Activated T-cell treated with anti-CD3 and anti-CD28 coated beads for 1 hour (primary cell): ENCODE data around the gene CRCP.
"Not testable (repeated sequence)": the region's sequence is repeated elsewhere in the genome, so short reads cannot be mapped to it uniquely, and the experiment has no call there.

Source experiments
- DNase-seq: peaks from one replicate; pipeline ENCODE4 v3.0.0-alpha.2; 2020; ENCODE audit warnings: low read depth

CRCP gene

DNA sequence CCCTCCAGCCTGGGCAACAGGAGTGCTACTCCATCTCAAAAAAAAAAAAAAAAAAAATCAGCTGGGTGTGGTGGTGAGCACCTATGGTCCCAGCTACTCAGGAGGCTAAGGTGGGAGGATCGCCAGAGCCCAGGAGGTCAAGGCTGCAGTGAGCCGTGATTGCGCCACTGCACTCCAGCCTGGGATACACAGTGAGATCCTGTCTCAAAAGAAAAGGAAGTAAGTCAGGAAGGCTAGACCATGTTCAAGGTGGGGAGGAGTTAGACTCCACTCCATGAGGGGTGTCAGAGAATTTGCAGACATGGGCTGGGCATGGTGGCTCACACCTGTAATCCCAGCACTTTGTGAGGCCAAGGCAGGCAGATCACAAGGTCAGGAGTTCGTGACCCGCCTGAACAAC, 6.2 kb upstream of the CRCP start:
- not testable (repeated sequence) for DNase-seq

DNA sequence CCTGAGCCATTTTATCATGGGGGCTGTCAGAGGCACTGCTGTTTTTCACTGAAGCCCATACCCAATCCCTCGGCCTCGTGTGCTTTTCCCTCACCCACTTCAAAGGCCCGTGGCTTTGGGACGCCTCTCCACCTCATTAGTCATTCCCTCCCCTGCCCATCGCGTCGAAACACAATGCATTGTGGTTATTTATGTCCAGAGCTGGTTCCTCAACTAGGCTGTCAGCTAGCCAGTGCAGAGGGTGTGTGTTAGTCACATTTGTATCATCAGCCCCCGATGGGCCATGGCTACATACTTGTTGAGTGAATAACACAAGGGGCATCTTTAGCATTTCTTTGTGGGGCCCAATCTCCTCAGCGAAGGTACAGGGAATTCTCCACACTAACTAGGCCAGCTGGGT, 3.8 kb upstream of the CRCP start:
- DNase-seq = no peak

DNA sequence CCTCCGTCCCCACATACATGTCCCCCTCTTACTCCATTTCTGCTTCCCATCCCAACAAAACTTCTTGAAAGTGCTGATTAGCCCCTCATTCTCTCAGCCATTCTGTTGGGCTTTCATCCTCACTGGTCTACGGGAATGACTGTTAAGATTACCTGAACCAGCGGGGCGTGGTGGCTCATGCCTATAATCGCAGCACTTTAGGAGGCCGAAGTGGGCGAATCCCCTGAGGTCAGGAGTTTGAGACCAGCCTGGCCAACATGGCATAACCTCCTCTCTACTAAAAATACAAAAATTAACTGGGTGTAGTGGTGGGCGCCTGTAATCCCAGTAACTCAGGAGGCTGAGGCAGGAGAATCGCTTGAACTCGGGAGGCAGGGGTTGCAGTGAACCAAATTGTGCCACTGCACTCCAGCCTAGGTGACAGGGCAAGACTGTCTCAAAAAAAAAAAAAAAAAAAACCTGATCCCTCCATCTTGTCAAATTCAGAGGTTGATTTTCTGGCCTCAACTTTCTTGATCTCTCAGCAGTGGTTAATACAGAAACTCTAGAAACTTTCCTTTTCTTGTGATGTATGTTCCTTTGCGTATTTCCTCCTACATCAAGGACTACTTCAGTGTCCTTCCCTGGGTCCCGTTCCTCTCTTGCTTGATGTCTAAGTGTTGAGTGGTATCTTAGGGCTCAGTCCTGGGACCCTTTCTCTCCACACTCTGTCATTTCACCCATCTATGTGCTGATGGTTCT, 2.2 kb downstream of the CRCP start:
- not testable (repeated sequence) for DNase-seq

DNA sequence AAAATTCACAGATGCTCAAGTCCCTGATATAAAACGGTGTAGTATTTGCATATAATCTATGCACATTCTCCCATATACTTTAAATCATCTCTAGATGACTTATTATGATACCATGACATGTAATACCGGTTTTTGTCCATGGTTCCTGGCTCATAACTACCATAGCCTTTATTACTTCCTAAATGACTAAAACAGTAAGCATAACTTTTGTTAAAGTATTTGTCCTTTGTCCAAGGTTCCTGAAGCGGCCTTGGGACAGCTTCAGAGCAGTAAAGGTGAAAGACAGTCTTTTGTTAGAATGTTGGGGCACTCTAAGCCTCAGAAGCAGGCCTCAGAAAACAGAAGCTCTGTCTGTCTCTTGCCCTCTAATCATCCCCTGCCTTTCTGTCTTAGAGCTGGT, 4.0 kb downstream of the CRCP start:
- no peak for DNase-seq

DNA sequence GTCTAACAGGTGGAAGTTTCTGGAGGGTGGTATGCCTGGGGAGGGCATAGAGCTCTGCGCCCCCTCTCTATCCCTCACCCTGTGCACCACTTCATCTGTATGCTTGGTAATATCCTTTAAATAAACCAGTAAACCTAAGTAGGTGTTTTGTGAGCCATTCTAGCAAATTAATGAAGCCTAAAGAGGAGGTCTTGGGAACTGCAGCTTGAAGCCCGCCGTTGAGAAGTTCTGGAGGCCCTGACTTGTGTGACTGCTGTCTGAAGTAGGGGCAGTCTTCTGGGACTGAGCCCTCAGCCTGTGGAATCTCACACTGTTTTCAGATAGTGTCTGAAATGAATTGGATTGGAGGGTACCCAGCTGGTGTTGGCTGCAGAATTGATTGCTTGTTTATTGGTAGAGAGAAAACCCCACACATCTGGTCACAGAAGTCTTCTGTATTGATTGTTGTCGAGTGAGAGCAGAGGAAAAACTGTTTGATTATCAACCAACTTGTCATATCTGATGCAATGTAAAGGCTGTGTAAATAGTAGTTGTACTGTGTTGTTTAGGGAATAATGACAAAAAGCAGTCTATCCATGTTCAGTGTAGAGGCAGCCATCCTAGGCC, 4.7 kb downstream of the CRCP start:
- no peak for DNase-seq

DNA sequence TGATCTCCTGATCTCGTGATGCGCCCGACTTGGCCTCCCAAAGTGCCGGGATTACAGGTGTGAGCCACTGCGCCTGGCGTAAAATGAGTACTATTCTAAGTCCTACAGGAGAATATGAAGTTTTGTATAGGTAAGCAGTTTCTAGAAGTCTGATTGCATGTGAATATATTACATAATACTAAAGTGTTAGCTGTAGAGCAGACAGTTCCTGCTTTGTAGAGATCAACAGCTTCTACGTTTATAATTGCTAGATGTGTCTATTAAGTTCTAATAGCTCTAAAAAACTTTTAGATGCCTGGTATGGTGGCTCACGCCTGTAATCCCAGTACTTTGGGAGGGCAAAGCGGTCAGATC, 8.5 kb downstream of the CRCP start:
- DNase-seq = no peak

DNA sequence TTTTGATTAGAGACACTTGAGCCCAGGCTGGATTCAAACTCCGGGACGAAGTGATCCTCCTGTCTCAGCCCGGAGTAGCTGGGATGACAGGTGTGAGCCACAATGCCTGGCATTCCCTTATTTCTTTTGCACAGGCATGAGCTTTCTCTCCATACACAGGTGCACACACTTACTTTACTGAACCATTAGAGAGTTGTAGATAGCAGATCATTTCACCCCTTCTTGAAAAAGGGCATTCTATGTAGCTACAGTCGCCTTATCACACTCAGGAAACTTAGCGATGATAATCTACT, 9.9 kb downstream of the CRCP start:
- DNase-seq = not testable (repeated sequence)

DNA sequence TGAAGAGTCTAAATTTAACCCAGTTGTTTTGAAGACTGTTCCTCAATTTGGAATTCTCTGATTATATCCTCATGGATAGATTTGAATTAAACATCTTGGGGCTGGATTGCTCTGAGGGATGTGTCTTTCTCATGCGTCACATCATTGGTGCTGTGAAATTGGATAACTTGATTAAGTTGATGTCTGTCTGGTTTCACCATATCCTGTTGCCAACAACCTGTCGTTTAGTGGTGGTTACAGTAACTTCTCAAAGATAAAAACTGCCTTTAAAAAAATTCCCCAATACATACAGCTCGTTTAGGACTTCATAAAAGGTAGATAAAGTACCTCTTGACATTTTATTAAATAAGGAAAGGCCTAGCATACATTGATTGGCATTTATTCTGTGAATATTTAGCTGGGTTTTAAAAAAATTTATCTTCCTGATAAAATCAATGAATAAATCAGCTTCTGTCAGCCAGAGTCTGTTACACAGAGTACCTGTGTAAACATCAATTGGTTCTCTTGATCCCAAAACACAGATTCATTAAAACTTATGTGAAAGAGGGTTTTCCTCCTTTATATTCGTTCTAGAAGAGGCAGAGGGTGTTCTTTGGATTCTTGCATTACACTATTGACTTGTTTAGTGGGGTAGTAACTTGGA, 10.5 kb downstream of the CRCP start:
- no peak for DNase-seq

DNA sequence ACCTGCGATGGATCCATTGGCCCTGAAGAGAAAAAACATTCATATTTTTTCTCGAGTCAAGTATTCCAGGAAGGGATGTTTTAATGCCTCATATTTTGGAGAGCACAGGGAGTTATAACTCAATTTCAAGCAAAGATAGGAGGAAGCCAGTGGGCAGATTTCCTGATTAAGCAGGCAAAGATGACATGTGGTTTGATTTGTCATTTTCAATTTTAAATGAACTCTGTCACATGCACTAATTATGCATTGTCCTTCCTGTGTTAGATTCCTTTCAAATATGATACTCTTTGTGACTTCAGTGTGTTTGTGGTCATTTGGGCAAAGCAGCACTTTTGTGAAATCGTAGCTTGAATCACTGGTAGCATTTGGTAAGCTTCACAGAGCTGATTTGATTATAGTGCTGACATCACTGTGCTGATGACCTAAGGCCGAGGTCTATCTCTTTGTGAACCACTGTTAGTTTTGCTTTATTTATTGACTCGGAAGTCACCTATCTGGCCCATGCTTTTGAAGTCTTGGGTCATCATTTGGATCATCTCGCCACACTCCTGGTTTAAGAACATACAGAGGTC, 11.2 kb downstream of the CRCP start:
- DNase-seq = not testable (repeated sequence)

DNA sequence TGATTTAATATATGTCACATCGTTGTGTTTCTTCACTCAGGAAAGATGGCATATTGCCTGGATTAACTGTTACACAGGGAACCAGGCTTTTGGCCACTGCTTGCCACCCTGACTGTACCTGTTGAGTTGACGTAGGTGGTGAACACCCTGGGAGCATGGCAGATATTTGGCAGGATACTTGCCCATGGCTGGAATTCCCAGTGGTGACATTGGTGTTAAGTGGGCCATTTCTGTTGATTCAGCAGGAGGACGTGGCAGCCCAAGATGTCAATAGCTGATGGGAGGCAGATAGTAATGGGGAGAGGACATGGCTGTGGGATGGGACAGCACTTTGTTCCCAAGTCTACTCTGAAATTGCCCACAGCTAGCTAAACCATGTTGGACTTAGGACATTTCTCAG, 12.5 kb downstream of the CRCP start:
- DNase-seq = not testable (repeated sequence)

DNA sequence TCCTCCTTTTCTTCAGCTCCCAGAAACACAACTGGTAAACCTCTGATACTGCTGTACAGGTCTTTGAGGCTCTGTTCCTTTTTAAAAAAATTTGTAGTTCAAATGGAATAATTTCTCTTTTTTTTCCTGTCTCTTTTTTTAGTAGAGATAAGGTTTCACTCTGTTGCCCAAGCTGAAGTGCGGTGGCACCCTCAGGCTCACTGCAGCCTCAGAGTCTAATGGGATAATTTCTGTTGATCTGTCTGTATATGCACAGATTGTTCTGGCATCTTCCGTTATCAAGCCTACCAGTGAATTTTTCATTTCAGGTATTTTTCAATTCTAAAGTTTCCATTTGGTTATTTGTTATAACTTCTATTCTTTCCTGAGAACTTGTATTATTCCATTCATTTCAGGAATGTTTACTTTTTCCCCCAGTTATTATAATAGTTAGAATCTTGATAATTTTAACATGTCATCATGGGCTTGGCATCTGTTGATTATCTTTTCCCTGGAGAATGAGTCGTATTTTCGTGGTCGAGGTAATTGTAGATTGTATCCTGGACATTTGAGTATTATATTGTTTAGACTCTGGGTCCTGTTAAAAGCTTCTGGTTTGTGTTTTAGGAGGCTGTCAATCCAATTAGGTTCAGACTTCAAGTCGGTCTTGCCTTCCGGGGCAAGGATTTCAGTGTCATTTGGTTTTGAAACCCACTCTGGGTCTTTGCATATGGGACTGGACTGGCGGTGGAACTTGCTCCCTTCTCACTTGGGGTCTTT, 24.5 kb downstream of the CRCP start:
- no peak for DNase-seq

DNA sequence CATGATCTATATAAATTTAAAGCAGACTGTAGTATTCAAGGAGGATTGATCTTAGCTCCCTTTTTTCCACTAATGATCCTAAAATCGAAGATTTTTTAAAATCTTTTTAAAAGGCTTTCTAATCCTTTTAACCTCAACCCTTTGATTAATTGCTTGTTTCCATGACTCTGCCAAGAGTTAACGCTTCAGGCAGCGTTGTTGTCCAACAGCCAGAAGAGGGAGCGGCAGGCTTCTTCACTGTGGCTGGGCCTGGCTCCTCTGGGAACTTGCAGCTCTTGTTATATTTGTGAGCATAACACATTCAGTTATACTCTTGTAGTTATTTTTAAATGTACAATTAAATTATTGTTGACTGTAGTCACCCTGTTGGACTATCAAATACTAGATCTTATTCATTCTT, 26.3 kb downstream of the CRCP start:
- no peak for DNase-seq

DNA sequence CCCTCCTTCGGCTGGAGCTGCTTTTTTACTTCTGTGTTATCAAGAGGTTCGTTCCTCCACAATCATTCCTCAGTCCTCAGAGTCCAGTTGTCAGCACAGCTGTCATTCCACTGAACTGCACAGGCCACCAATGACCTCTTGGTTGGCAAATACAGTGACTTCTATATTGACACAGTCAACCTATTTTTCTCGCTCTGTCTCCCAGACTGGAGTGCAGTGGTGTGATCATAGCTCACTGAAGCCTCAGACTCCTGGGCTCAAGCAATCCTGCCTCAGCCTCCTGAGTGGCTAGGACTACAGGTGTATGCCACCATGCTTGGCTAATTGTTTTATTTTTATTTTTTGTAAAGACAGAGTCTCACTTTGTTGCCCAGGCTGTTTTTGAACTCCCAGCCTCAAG, 27.7 kb downstream of the CRCP start:
- no peak for DNase-seq

DNA sequence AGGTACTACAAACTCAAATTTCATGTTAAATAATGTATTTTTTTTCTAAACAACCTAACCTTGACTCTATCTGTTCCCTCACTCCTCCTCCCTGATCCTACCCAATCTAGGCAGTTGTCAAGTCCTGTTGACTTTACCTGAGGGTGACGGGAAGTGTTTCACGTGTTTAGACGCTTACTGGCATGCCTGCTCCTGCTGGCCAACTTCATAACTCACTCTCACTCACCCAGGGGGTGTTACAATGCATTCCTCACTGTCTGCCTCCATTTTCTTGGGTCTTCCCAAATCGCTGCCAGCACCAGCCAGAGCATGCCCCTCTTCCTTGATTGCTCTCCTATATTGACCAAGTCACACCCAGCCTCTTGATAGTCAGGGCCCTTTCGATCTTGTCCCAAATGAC, 28.3 kb downstream of the CRCP start:
- DNase-seq = no peak

DNA sequence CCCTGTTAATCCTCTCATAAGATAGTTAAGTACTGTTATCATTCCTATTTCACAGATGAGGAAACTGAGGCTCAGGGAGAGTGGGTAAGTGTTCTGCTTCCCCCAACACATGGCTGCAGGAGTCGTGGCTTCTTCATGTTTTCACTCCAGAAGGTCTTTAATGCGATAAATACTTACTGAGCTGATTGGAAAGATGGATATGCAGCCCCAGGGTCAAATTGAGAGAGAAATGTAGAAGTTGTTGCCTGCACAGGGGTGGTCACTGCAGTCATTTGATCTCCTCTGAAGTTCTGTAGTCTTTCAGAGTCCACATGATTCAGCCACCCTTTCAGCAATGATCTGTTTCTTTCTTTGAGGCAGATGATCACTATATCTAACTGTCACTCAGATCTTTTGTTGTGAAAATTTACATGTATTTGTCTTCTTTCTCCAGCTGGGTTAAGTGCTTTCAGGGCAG, 29.3 kb downstream of the CRCP start:
- no peak for DNase-seq

DNA sequence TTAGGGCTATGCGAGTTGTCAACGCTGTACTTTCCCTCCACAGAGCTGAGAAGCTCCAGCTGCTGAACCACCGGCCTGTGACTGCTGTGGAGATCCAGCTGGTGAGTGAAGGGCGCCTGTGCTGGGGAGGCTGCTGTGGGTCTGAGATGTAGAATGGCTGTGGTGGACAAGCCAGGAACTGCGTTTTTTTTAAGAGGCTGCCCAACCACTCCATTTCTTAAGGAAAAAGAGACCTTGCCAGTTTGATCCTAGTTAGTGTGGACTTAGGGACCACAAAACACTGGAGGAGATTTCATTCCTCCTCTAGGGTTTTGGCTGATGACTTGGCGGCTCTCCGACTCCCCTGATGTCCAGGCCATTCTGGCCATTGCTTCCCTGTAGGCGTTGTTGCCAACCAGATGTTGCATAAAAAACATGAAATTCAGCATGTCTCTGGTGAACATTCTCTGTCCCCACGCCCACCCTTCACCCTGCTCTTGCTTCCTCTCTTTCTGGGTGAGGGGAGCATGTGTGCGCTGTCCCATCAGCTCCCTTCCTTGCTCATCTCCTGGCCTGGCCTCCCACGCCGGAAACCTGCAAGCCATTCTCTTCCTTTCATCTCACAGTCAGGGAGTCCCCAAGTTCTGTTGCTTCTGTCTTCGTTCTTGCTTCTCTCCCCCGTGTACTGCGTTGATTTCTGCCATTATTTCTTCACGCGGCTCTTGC, 30.9 kb downstream of the CRCP start:
- DNase-seq = no peak

DNA sequence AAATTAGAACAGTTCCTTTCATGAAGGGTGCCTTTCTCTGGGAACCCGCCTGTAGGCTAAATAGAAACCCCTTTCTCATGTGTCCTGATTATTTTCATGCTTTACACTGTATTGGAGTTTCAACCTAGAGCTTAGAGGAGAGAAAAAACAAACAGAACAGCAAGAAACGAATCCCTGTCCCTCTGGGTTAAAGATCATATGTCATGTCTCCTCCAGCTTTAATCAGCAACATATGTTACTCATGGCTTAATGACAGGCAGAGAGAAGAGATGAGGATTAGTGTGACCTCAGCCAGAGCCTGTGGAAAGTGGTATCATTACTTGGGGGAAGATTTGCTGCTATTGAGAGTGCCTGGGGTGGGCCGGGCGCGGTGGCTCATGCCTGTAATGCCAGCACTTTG, 32.1 kb downstream of the CRCP start:
- no peak for DNase-seq

DNA sequence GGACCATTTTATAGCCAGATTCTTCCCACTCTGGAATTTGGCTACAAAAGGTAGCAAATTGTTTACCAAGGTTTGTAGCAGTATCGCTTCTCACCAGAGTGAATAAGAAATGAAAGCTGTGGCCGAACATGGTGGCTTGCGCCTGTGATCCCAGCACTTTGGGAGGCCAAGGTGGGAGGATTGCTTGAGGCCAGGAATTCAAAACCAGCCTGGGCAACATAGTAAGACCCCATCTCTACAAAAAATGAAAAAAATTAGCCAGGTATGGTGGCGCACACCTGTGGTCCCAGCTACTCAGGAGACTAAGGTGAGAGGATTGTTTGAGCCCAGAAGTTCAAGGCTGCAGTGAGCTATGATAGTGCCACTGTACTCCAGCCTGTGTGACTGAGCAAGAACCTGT, 33.0 kb downstream of the CRCP start:
- not testable (repeated sequence) for DNase-seq

DNA sequence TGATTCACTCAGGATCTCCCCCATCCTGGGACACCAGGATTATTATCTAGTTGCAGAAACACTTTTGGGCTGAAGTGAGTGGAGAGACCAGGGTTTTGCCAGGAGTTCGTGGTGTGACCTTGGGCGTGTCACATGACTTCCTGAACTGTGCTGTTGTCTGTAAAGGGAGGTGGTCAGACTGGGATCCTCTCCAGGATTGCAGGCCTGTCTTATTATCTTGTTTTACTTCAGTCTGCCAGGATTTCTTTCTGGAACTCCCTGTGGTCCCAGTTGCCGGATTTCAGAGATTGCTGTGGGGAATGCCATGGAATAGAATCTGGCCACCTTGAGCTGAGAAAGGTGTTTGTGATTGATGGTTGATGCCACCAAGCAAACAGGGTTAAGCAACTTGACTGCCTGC, 35.8 kb downstream of the CRCP start:
- DNase-seq = no peak

DNA sequence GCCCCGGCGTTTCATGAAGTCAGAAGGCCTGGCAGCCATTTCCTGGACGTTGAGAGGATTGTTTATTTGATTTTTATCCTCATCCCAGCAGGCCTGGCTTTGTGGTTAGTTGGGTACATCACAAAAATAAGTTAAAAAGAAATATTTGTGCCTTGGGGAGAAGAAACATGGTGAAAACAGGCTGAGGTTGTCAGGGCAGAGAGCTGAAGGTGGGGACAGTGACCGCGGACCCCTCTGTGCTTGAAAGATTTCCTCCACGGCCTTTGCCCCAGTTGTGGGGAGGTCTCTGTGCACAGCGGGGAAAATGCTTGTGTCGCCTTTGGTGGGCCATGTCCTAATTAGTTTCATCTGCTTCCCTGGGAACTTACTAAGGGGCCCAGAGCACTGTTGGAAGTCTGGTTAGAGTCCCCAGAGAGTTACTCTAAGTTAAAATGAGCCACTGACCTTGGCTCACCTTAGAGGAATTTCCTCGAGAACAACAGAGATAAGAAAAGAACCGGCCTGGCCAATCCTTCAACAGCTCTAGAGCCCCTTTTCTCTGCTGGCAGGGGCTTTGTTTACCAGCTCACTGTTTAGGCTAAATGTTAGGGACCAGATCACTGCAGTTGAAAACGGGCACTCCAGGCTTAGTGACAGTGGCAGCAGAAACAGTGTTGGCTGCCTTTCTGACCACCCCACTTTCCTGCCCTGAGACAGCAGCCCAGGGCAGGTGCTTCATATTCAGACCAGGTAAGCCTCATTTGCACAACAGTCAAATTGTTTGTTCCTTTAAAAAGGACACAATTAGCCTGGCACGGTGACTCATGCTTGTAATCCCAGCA, 37.9 kb downstream of the CRCP start:
- DNase-seq = no peak

DNA sequence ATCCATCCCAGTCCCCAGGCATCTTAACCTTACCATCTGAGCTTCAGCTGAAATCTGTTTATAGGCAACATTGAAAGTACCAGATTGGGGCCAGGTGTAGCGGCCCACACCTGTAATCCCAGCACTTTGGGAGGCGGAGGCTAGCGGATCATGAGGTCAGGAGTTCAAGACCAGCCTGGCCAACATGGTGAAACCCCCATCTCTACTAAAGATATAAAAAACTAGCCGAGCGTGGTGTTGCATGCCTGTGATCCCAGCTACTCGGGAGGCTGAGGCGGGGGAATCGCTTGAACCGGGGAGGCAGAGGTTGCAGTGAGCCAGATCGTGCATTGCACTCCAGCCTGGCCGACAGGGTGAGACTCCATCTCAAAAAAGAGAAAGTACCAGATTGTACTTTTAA, 39.0 kb downstream of the CRCP start:
- no peak for DNase-seq
